ENCODE data around the gene SMYD2. TPM values are rescaled to one million over a fixed set of nuclear protein-coding genes. Genes with fewer than 3 reads are reported as not detected.

Gene SMYD2
- polyA plus RNA-seq, 3 donors from 2014 or later = 35.8 to 70.2 (median 37.0) TPM

- Mint-ChIP-seq H3K9me3 (no peaks in the 10 kb centered on the region), H3K27ac (no peak overlapping the region), H3K4me1 (no peaks in the 10 kb centered on the region), H3K4me3 (no peak overlapping the region), H3K36me3 (no peaks in the 10 kb centered on the region), H3K27me3 (ENCODE audit: low read depth in 3 of 3) (peaks cover 0 to 5% (median 3%) of the 10 kb centered on the region in 3 donors)
- no peak for DNase-seq
These were observed 97.5 kb downstream of the SMYD2 start for GRCh38 chr1:214378492-214378891.

GRCh38 chr1:214379236-214379970, 98.4 kb downstream of the SMYD2 start:
- no peak overlapping the region for H3K4me3 Mint-ChIP-seq
- H3K4me1 Mint-ChIP-seq = no peaks in the 10 kb centered on the region
- H3K9me3 Mint-ChIP-seq = no peaks in the 10 kb centered on the region
- H3K27me3 Mint-ChIP-seq (ENCODE audit: low read depth in 3 of 3) = peaks cover 2 to 5% (median 3%) of the 10 kb centered on the region in 3 donors
- DNase-seq = no peak
- H3K27ac Mint-ChIP-seq = no peak overlapping the region
- no peaks in the 10 kb centered on the region for H3K36me3 Mint-ChIP-seq

GRCh38 chr1:214380396-214380795, 99.4 kb downstream of the SMYD2 start:
- H3K9me3 Mint-ChIP-seq = no peaks in the 10 kb centered on the region

GRCh38 chr1:214380986-214381695, 100.2 kb downstream of the SMYD2 start:
- no peak overlapping the region for H3K4me3 Mint-ChIP-seq
- H3K4me1 Mint-ChIP-seq = no peaks in the 10 kb centered on the region
- no peaks in the 10 kb centered on the region for H3K36me3 Mint-ChIP-seq
- DNase-seq = no peak
- H3K27ac Mint-ChIP-seq = no peak overlapping the region
- H3K27me3 Mint-ChIP-seq (ENCODE audit: low read depth in 3 of 3) = peaks cover 3 to 5% (median 5%) of the 10 kb centered on the region in 3 donors
- H3K9me3 Mint-ChIP-seq = no peaks in the 10 kb centered on the region

More at GRCh38 chr1:214380396-214380795, 99.4 kb downstream of the SMYD2 start:
- no peaks in the 10 kb centered on the region for H3K4me1 Mint-ChIP-seq
- no peak overlapping the region for H3K4me3 Mint-ChIP-seq
- H3K27ac Mint-ChIP-seq = no peak overlapping the region
- H3K27me3 Mint-ChIP-seq (ENCODE audit: low read depth in 3 of 3) = peaks cover 3 to 5% (median 5%) of the 10 kb centered on the region in 3 donors
- DNase-seq = no peak
- H3K36me3 Mint-ChIP-seq = no peaks in the 10 kb centered on the region

- Mint-ChIP-seq H3K27ac (no peak overlapping the region), H3K4me3 (no peak overlapping the region), H3K4me1 (no peaks in the 10 kb centered on the region), H3K27me3 (ENCODE audit: low read depth in 3 of 3) (peaks cover 3 to 8% (median 5%) of the 10 kb centered on the region in 3 donors), H3K9me3 (no peaks in the 10 kb centered on the region), H3K36me3 (no peaks in the 10 kb centered on the region)
- DNase-seq = no peak
These were observed 102.7 kb downstream of the SMYD2 start for GRCh38 chr1:214383381-214384372.

GRCh38 chr1:214384373-214385079, 103.6 kb downstream of the SMYD2 start:
- H3K4me1 Mint-ChIP-seq = no peaks in the 10 kb centered on the region
- H3K27me3 Mint-ChIP-seq (ENCODE audit: low read depth in 3 of 3) = peaks cover 3 to 8% (median 5%) of the 10 kb centered on the region in 3 donors
- no peaks in the 10 kb centered on the region for H3K9me3 Mint-ChIP-seq
- no peak for DNase-seq
- H3K27ac Mint-ChIP-seq = no peak overlapping the region
- no peaks in the 10 kb centered on the region for H3K36me3 Mint-ChIP-seq
- no peak overlapping the region for H3K4me3 Mint-ChIP-seq

GRCh38 chr1:214385428-214385827, 104.5 kb downstream of the SMYD2 start:
- Mint-ChIP-seq H3K36me3 (no peaks in the 10 kb centered on the region), H3K27ac (no peak overlapping the region), H3K27me3 (ENCODE audit: low read depth in 3 of 3) (peaks cover 2 to 8% (median 3%) of the 10 kb centered on the region in 3 donors), H3K4me3 (no peak overlapping the region), H3K9me3 (no peaks in the 10 kb centered on the region), H3K4me1 (no peaks in the 10 kb centered on the region)
- DNase-seq = no peak

GRCh38 chr1:214386333-214386732, 105.4 kb downstream of the SMYD2 start:
- DNase-seq = no peak
- no peaks in the 10 kb centered on the region for H3K4me1 Mint-ChIP-seq
- H3K27me3 Mint-ChIP-seq (ENCODE audit: low read depth in 3 of 3) = peaks cover 0 to 8% (median 3%) of the 10 kb centered on the region in 3 donors
- no peaks in the 10 kb centered on the region for H3K9me3 Mint-ChIP-seq
- H3K36me3 Mint-ChIP-seq = no peaks in the 10 kb centered on the region
- no peak overlapping the region for H3K4me3 Mint-ChIP-seq
- H3K27ac Mint-ChIP-seq = no peak overlapping the region
